Fibroblast of mammary gland (primary cell): ENCODE data around the gene B4GALNT3.

Experiments
- DNase-seq: peaks from one replicate; pipeline ENCODE4 v3.0.0-alpha.2; 2010; ENCODE audit warnings: low read depth
- H3K4me3 ChIP-seq: 2 replicates; pipeline ENCODE4 v1.5.1; 2011; ENCODE audit warnings: low read depth, mild to moderate bottlenecking, low read length, moderate library complexity; ENCODE audit not compliant: control insufficient read depth
- CTCF ChIP-seq: conservative IDR thresholded peaks from 2 replicates; pipeline ENCODE4 v1.5.1; 2011; ENCODE audit warnings: low read depth, low read length, inconsistent platforms; ENCODE audit not compliant: control insufficient read depth, insufficient read depth

The B4GALNT3 gene

DNA sequence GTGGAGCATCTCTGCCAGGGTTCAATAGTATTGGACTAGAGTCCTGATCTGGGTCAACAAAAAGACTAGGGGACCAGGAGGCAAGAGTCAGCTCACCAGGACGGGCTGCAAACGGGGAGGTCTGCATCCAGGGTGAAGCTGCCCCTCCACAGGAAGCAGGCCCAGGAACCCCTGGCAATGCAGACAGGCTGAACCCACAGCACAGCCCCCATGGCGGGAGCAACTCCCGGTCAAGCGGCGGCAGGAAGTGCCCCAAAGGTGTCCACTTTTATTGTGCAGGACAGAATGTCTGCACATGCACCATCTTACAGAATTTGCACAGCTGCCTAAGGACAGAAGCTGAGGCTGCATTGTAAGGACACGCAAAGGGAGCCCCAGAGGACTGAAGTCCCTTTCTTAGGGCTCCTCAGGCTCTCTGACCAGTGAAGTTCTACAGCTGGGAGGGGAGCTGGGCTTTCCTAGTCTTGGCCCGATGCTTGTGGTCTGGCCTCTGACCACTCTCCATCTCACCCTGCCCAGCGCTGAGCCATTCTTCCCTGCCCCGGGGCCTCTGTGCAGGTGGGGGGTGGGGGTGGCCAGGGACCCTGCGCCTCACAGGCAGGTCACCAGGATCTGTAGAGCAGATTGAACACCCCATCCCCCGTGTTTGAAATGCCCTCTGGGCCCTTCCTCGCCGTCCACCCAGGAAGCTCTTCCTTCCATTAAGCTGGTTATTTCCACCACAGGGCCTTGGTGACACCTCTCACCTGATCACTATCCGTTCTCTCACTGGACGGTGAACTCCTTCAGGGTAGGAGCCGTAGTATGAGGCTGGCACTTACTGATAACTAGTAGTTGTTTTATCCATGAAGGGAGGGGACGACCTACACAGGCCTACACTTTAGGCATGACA, 127.6 kb downstream of the B4GALNT3 start:
- TF ChIP-seq CTCF = no peak
- no peak overlapping the region for H3K4me3 ChIP-seq
- DNase-seq = no peak

DNA sequence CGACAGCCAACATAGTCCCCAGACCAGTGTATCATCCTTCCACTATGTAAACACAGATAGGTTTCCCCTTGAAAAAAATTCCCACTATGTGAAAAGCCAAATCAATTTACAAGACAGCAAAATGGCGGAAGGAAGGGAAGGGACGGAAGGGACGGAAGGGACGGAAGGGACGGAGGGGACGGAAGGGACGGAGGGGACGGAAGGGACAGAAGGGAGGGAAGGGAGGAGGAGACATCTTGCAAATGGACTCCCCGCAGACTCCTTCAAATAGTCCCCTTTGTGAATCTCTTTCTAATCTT, 128.2 kb downstream of the B4GALNT3 start:
- TF ChIP-seq CTCF = no peak
- H3K4me3 ChIP-seq = no peak overlapping the region
- DNase-seq = no peak

- no peak for DNase-seq
- no peak for TF ChIP-seq CTCF
- no peak overlapping the region for H3K4me3 ChIP-seq
Measured at GRCh38 chr12:588646-589045, 128.9 kb downstream of the B4GALNT3 start.

DNA sequence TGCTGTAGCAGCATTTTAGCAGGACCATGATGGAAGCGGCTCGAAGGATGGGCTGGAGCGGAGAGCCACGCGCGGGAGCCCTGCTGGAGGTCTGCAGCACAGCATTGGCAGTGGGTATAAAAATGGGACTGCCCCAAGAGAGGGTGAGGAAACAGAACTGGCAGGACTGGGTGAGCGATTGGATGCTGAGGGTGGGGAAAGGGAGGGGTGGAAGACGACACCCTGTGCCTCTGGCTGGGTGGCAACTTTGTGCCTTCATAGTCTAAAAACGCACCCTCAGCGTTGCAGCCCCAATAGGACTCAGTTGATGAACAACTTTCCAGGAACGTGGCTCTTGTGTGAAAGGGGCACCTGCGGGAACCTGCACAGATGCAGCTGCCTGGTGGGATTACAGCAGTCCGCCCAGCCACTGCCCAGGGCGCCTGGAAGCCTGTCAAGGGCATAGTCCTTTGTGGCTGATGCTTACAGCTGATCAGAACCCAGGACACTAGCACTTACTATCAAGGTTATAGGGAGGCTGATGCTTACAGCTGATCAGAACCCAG, 130.5 kb downstream of the B4GALNT3 start:
- no peak for TF ChIP-seq CTCF
- no peak for DNase-seq
- no peak overlapping the region for H3K4me3 ChIP-seq

DNA sequence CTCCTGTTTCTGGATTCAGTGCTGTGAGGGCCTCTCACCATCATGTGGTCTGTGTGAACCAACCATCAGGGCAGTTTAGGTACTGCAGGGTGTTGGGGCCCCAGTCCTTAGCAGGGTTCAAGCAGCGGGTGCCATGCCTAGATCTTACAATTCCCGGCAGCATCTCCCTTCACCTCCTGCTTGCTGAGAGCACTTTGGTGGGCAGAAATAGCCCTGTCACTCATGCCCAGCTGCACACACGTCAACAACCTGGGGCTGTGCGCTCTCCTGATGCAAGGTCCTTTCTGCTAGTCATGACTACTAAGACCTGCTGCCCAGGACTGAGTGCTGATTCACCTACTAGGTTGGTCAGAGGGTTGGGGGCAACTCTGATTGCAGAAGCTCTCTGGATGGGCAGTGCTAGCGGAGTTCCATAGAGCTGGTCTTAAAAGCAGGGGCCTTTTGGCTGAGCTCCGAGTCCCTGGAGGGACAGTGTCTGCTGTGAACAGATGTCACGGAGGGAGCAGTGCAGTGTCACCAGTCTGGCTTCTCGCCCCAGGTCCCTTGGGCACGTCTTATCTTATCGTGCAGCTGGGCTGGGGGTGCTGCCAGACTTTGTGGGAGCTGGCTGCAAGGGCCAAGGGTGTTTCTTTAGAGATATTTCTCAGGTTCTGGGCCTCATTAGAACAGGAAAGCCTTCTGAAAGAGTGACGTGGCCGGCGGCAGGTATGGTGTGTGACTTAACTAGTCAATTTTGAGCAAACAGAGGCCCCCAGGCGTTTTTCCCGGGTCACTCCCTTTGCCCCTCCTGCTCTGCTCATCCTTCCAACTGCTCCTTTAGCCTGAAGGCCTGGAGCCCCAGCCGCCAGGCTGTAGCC, 131.7 kb downstream of the B4GALNT3 start:
- no peak overlapping the region for H3K4me3 ChIP-seq
- no peak for DNase-seq
- no peak for TF ChIP-seq CTCF

DNA sequence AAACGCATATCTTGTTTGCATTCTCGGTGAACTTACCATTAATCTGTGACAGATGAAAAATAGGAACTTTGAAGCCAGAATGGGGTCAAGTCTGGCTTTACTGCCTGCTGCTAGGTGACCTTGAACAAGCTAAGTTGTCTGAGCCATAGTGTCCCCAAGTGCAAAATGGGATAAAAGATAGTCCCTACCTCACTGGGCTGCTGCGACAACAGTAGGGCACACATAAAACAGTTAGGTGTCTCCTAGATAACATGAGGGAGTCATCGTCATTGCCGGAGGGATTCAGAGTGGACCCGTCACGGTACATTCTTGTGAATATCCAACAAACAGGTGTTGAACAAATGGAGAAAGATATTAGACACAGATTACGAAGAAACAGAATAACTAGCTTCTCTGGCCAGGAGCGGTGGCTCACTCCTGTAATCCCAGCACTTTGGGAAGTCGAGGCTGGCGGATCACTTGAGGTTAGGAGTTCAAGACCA, 132.3 kb downstream of the B4GALNT3 start:
- H3K4me3 ChIP-seq = no peak overlapping the region
- DNase-seq = no peak
- TF ChIP-seq CTCF = no peak
